ENCODE results near the gene IMPDH1. TPM values are rescaled to one million over a fixed set of nuclear protein-coding genes. Genes with fewer than 3 reads are reported as not detected.

The IMPDH1 gene
- total RNA-seq, 1 experiment from 2014 or later = 74.0 TPM

DNA sequence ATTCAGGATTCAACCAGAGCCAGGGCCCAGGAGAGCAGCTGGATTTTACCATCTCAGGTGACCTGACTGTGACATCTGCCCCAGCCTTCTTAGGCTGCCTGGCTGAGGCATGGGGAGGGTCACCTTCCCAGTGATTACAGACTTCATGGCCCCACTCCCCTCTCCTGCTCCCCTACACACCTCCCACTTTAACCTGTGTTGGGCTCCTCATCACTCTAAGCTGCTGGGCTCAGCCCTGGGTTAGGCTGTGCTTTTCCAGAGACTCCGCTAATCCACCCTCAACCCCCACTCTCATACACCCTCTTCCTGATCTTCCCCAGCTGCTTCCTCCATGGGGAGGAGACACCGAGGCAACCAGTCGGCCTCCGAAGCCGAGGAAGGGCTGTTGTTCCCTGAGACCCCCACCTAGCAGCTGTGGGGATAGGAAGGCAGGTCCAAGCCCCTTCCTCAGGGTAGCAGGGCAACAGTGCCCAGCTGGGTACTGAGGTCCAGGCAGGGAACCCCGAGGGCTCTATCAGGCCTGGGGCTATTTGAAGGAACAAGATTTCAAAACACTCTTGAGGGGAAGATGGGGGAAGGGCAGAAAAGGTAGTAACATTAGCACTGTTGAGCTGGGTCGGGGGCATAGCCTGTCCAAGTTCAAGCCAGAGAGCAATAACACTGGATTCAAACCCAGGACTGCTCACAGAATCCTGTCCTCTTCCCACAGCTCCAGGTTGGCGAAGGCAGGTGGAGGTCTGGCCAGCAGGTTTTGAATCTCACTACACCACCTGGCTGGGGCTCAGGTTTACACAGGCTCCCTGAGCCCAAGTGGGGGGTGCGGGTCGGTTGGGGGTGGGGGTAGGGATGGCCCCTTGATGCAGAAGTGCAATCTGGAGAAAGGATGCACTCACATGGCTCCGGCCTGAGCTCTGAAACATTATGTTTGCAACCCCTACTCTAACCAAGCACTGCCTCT, 1.8 kb downstream of the IMPDH1 start:
- Mint-ChIP-seq H3K9me3 (ENCODE audit: unreplicated experiment) (no peaks in the 10 kb centered on the region), H3K4me1 (ENCODE audit: insufficient read depth, unreplicated experiment) (peaks cover 17% of the 10 kb centered on the region), H3K27ac (ENCODE audit: low read depth, unreplicated experiment) (no peak overlapping the region), H3K36me3 (ENCODE audit: insufficient read depth, unreplicated experiment) (peaks cover 7% of the 10 kb centered on the region), H3K4me3 (ENCODE audit: unreplicated experiment) (no peak overlapping the region), H3K27me3 (ENCODE audit: insufficient read depth, unreplicated experiment) (no peaks in the 10 kb centered on the region)
- ChIA-PET POLR2A (interaction anchor here (1.0 kb wide), 1 partner anchor 64 kb away, joined by 5 read pairs; the partner anchor contains the start of gene RBM28), CTCF (interaction anchor here (0.6 to 3.7 kb wide), 13 partner anchors 9 to 647 kb away, joined by 3 to 43 read pairs (median 4); partner anchors contain the start of gene TNPO3)
- no peak for TF ChIP-seq CTCF (IDR thresholded peaks at IDR 0.05; ENCODE audit: unreplicated experiment)
- DNase-seq (ENCODE audit: unreplicated experiment) = no peak
- no TSS peak for BruUV-seq (replicated peaks)
- intact Hi-C loops (cut with micrococcal nuclease) = no loop called here

DNA sequence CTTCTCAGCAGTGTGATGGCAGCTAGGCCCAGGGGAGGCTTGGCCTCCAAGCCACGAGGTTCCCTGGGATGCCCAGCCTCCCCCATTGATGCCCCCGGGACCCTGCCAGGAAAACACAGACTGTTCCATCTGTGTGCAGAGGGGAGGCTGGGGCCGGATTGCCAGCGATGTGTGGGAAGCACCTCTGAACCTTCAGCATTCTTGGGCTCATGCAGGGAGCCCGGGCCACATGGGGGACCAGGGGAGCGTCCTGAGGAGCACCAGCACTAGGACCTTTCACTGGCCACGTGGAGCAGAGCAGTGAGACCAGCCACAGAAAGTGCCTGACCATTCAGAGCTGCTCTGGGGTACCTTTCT, 2.6 kb downstream of the IMPDH1 start:
- no peaks in the 10 kb centered on the region for H3K27me3 Mint-ChIP-seq (ENCODE audit: insufficient read depth, unreplicated experiment)
- no peaks in the 10 kb centered on the region for H3K9me3 Mint-ChIP-seq (ENCODE audit: unreplicated experiment)
- H3K36me3 Mint-ChIP-seq (ENCODE audit: insufficient read depth, unreplicated experiment) = peaks cover 11% of the 10 kb centered on the region
- ChIA-PET CTCF (interaction anchor here (0.8 to 3.7 kb wide), 6 partner anchors 9 to 60 kb away, joined by 3 to 43 read pairs (median 6); no protein-coding TSS in a partner anchor), POLR2A (no interaction called here)
- BruUV-seq (replicated peaks) = no TSS peak
- TF ChIP-seq CTCF (IDR thresholded peaks at IDR 0.05; ENCODE audit: unreplicated experiment) = no peak
- H3K4me1 Mint-ChIP-seq (ENCODE audit: insufficient read depth, unreplicated experiment) = peaks cover 17% of the 10 kb centered on the region
- no peak for DNase-seq (ENCODE audit: unreplicated experiment)
- no peak overlapping the region for H3K4me3 Mint-ChIP-seq (ENCODE audit: unreplicated experiment)
- intact Hi-C loops (cut with micrococcal nuclease) = no loop called here
- H3K27ac Mint-ChIP-seq (ENCODE audit: low read depth, unreplicated experiment) = no peak overlapping the region

DNA sequence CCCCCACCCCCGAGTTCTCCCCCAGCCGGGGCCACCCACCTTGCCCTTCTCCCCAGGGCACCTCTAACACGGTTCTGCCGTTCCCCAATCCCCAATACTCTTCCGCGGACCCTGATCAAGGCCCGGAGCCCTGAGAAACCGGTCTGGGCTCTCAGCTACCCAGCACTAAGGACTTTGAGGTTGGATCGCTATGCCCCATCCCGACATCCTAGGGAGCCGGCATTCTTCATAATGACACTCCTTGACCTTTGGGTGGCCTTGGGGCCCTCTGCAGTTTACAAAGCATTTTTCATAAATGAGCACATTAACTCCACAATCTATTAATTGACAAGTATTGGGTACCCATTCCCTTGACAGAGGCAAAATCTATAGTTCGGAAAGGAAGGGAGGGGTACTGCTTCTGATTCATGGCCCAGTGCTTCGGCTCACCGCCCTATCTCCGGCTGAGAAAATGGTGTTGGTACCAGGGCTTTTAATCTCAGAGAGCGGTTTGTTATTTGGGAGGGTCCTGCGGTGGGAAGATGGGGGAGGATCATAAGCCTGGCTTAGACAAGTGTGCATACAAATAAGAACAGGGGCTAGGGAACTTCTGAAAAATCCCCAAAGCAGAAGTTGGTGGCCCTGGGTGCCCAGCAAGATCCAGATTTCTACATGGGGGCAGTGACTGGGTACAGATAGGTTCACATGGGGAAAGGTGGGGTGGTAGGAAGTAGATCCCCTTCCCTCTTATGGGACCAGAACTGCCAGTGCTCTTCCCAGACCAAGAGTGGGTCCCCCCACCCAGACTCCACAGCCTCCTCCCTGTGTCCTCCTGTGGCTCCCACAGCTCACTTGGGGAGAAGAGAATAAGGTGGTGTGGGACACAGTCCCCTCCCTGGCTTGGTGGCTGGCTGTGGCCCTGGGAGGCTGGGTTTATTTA, 3.2 kb downstream of the IMPDH1 start:
- peak overlapping the region; percentile 78 for H3K27ac Mint-ChIP-seq (ENCODE audit: low read depth, unreplicated experiment)
- DNase-seq (ENCODE audit: unreplicated experiment) = no peak
- ChIA-PET CTCF (interaction anchor here (1.6 to 3.7 kb wide), 3 partner anchors 8 to 20 kb away, joined by 5 to 43 read pairs (median 20); no protein-coding TSS in a partner anchor), POLR2A (interaction anchor here (1.6 kb wide), 1 partner anchor 63 kb away, joined by 4 read pairs; the partner anchor contains the start of gene RBM28)
- intact Hi-C loops (cut with micrococcal nuclease) = no loop called here
- peaks cover 17% of the 10 kb centered on the region for H3K4me1 Mint-ChIP-seq (ENCODE audit: insufficient read depth, unreplicated experiment)
- no peaks in the 10 kb centered on the region for H3K9me3 Mint-ChIP-seq (ENCODE audit: unreplicated experiment)
- no peak for TF ChIP-seq CTCF (IDR thresholded peaks at IDR 0.05; ENCODE audit: unreplicated experiment)
- H3K36me3 Mint-ChIP-seq (ENCODE audit: insufficient read depth, unreplicated experiment) = peaks cover 15% of the 10 kb centered on the region
- H3K4me3 Mint-ChIP-seq (ENCODE audit: unreplicated experiment) = peak overlapping the region; percentile 80
- no peaks in the 10 kb centered on the region for H3K27me3 Mint-ChIP-seq (ENCODE audit: insufficient read depth, unreplicated experiment)
- no TSS peak for BruUV-seq (replicated peaks)
